G401 (cell line): ENCODE measurements around the gene IPO9. TPM values are rescaled to one million over a fixed set of nuclear protein-coding genes. Genes with fewer than 3 reads are reported as not detected.

Source experiments
- DNase-seq: peaks from one replicate; pipeline ENCODE4 v3.0.0-alpha.2; 2015; ENCODE audit warnings: low spot score
- in situ Hi-C: cut with HindIII; loops from 2 replicates; pipeline ENCODE4 v1.10.0; 2016; ENCODE audit warnings: low sequenced_read_pairs, mixed read lengths
- total RNA-seq: library from RNA; depleted of rRNA; stranded (reverse); fragments of >200 nt; shearing (Covaris generic); gene quantifications from 2 replicates; pipeline ENCODE4 v1.2.3, GENCODE V29; 2014; rRNA removed

IPO9 gene
- total RNA-seq, 1 experiment from 2014 or later, result 32.7 TPM

DNA sequence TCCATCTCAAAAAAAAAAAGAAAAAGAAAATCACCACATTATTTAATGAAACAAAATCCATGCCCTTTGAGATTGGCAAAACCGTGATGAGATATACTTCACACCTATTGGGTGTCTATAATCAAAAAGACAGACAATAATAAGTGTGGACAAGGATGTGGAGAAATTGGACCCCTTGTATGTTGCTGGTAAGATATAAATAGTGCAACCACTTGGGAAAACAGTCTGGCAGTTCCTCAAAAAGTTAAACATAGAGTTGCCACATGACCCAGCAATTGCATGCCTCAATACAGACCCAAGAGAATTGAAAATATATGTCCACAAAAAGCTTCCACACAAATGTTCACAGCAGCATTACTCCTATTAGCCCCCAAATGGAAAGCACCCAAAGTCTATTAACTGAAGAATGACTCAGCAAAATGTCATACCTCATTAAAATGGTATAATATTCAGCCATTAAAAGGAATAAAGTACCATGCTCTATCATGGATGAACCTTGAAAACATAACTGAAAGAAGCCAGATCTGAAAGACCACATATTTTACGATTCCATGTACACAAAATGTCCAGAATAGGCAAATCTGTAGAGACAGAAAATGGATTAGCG is 93.1 kb downstream of the IPO9 start:
- in situ Hi-C loops, result no loop called here
- DNase-seq, result no peak

DNA sequence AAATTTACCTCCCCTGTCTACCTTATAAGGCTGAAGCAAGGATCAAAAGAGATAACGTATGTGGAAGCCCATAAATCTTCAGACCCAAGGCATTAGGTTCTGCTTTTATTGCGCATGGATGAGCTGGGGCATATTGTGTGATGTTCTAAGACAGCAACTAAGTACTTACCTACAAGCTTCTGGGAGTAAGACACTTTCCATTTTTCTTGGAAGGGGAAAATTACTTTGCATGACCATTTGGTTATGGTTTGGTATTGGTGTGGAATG is 96.3 kb downstream of the IPO9 start:
- no peak for DNase-seq
- in situ Hi-C loops, result no loop called here

DNA sequence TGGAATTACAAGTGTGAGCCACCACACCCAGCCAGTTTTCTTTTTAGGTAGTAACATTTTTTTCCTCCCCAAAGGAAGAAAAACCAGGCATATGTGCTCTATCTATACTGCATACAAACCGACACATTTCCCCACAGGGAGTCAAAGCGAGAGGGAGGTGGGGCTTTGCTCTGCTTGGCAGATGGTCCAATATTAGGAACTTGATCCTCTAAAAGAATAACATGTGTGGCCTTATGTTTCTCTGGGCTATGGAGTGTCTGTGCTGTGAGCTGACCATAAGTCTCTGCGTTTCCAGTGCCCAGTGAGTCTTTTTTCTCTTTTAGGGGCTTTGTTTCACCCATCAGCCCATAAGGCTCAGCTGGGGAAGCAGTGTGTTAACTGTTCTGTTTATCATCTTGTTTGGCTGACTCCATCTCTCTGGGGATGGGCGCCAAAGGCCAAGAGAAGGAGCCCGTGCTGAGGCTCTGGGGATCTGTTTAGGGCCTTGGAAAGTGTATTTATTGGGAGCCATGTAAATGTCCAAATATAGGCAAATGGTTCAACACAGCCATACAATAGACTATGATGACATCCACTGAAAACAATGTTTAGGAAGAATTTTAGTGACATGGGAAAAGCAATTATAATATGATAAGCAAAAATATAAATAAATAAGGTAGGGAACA is 97.2 kb downstream of the IPO9 start:
- DNase-seq, result no peak
- in situ Hi-C loops, result no loop called here

DNA sequence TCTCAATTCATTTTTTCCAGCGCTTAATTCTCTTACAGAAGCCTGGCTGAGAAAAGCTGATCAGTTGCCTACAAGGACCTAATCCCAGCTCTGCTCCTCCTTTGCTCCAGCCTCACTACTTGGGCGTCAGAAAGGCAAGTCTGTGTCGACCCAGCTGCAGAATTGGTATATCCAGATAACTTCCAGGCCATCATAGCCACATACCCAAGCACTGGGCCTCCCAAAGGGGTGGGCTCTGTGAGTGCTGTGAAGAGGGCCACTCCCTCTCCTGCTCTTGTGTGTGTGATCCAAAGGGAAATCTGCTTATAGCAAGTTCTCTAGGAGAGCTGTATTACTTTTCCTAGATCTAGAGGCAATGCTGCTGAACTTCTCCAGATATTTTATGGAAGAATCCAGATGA is 99.3 kb downstream of the IPO9 start:
- no peak for DNase-seq
- in situ Hi-C loops, result no loop called here

DNA sequence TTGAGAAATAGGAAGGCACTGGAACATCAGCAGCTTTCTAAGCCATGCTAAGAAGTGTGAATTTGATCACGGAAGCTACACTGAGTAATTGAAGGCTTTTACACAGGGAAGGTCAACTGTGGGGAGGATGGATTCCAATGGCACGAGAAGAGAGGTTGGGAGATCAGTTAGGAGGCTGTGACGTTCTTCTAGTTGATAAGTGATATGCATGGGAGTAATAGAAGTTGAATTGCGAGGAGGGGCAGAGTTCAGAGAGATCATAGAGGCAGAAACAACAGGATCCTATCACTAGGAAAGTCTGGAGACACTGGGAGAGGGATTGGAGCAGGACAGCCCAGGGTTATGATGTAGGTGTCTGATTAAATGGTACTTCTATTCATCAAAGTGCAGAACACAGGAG is 101.2 kb downstream of the IPO9 start:
- in situ Hi-C loops, result no loop called here
- no peak for DNase-seq

DNA sequence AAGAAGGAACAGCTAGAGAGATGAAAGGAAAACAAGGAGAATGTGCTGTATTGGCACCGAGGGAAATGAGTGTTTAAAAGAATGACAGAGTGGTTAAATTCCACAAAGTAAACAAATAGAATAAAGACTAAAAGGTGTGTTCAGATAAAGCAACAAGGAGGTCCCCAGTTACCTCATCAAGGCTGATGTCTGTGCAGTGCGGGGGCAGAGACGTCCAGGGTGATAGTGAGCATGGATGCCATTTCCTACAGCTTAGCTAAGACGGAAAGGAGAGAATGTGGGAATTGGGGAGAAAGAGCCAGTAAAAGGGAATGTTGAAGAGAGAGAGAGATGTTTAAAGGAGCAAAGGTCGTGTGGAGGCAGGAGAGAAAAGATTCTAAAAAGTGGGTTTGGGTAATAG is 101.8 kb downstream of the IPO9 start:
- in situ Hi-C loops, result no loop called here
- no peak for DNase-seq

Other genes starting within 250 kb of the IPO9 start
- gene SHISA4, start 59.7 kb downstream of the IPO9 start, total RNA-seq, result 0.31 and 4.2 TPM in 2 replicates
- 2.4 and 2.5 TPM in 2 replicates for gene LMOD1, start 117.4 kb downstream of the IPO9 start, total RNA-seq
- 71.1 and 85.0 TPM in 2 replicates for gene TIMM17A, start 126.3 kb downstream of the IPO9 start, total RNA-seq
- gene RNPEP, start 153.5 kb downstream of the IPO9 start, total RNA-seq, result 60.2 and 79.5 TPM in 2 replicates
- 3.4 and 3.8 TPM in 2 replicates for gene ELF3, start 181.4 kb downstream of the IPO9 start, total RNA-seq